Kidney epithelial cell (primary cell): ENCODE data around the gene CGB7. TPM values are rescaled to one million over a fixed set of nuclear protein-coding genes. Genes with fewer than 3 reads are reported as not detected.
A peak's percentile ranks its signal among the peaks of the same experiment; 100 is the strongest.
"Not testable (repeated sequence)": the region's sequence is repeated elsewhere in the genome, so short reads cannot be mapped to it uniquely, and the experiment has no call there.

Source experiments
- DNase-seq: peaks from one replicate; pipeline ENCODE4 v3.0.0-alpha.2; 2010; ENCODE audit warnings: low read depth
- H3K27me3 ChIP-seq: 2 replicates; pipeline ENCODE4 v1.6.0; 2011; ENCODE audit warnings: low read length; ENCODE audit not compliant: control insufficient read depth, insufficient read depth
- H3K36me3 ChIP-seq: 2 replicates; pipeline ENCODE4 v1.5.1; 2011; ENCODE audit warnings: low read length; ENCODE audit not compliant: control insufficient read depth, insufficient read depth
- H3K4me3 ChIP-seq: 2 replicates; pipeline ENCODE4 v1.5.1; 2011; ENCODE audit warnings: low read depth, mild to moderate bottlenecking, control low read depth, low read length
- total RNA-seq: library from RNA; depleted of rRNA; stranded (reverse); fragments of >200 nt; gene quantifications from 2 replicates; pipeline ENCODE4 v1.2.3, GENCODE V29; 2015
- TF ChIP-seq, protein P1 (sequence below): IDR thresholded peaks from 2 replicates; pipeline ENCODE4 v1.5.1; 2011; ENCODE audit warnings: mild to moderate bottlenecking, moderate library complexity, low read length, control low read depth, inconsistent platforms; ENCODE audit not compliant: insufficient read depth, poor library complexity, severe bottlenecking

CGB7 gene
- total RNA-seq, 1 donor from 2014 or later = 5.5 TPM

GRCh38 chr19:49020931-49021895 is 36.3 kb downstream of the CGB7 start:
- no peak overlapping the region for H3K4me3 ChIP-seq
- DNase-seq = no peak
- TF ChIP-seq, protein P1, sequence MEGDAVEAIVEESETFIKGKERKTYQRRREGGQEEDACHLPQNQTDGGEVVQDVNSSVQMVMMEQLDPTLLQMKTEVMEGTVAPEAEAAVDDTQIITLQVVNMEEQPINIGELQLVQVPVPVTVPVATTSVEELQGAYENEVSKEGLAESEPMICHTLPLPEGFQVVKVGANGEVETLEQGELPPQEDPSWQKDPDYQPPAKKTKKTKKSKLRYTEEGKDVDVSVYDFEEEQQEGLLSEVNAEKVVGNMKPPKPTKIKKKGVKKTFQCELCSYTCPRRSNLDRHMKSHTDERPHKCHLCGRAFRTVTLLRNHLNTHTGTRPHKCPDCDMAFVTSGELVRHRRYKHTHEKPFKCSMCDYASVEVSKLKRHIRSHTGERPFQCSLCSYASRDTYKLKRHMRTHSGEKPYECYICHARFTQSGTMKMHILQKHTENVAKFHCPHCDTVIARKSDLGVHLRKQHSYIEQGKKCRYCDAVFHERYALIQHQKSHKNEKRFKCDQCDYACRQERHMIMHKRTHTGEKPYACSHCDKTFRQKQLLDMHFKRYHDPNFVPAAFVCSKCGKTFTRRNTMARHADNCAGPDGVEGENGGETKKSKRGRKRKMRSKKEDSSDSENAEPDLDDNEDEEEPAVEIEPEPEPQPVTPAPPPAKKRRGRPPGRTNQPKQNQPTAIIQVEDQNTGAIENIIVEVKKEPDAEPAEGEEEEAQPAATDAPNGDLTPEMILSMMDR = no peak
- H3K27me3 ChIP-seq = no peaks in the 10 kb centered on the region
- H3K36me3 ChIP-seq = no peaks in the 10 kb centered on the region

DNA sequence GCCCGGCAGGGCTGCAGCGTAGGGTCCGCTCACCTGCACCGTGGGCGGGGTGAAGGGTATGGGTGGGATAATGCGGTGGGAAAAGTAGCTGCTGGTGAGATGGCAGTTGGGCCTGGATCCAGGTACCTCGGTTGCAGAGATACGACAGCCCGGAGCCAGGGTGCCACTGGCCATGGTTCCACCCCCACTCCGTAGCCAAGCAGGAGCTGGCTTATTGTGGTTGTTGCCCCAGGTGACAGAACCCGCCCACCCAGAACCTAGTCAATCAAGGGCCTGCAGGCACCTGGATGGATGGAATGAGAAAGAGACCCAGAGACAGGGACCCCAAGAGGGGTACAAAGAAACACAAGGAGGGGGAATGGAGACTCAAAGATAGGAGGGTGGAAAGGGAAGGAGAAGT is 37.2 kb downstream of the CGB7 start:
- H3K27me3 ChIP-seq = no peaks in the 10 kb centered on the region
- no peak for DNase-seq
- no peak overlapping the region for H3K4me3 ChIP-seq
- H3K36me3 ChIP-seq = no peaks in the 10 kb centered on the region
- TF ChIP-seq, protein P1 = no peak

- TF ChIP-seq, protein P1 = peak; percentile 31
- peak overlapping the region; percentile 23 for H3K4me3 ChIP-seq
- no peak for DNase-seq
- H3K36me3 ChIP-seq = no peaks in the 10 kb centered on the region
- H3K27me3 ChIP-seq = no peaks in the 10 kb centered on the region
Measured at GRCh38 chr19:49019242-49019932, 38.2 kb downstream of the CGB7 start.

DNA sequence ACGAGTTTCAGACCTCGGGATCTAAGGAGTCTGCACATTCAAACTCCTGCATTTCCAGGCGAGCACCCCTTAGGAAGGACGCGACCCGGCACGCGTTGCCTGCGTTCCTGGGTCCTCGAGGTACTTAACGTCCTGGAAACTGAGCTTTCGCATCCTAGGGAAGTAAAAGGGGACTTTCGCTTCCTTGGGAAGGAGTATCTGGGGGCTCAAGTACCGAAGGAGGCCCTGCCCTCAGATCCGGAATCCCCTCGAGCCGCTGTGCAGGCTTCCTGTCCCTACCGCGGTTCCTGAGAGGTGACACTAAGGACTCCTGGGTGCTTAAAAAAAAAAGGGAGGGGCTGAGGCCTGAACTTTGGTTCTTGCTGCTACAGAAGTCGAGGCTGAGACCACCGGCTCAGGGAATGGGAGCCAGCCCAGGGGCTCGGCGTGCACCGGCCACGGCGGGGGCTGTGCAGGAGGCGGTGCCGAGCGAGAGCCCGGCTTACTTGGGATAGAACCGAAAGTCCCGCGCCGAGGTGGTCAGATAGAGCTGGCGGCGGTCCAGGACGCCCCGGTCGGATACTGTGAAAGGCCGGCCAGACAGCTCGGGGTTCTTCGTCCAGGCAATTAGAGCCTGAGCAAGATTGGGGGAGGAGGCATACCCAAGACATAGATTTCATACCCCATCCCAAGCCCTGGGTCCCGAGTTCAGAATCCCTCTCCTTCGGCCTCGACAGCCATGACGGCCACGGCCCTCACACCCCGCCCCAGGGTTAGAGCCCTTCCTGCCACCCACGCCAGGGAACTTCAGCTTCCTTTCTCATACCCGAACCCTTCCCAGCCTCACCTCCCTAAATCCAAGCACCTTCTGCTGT is 38.9 kb downstream of the CGB7 start:
- H3K4me3 ChIP-seq, H3K36me3 ChIP-seq, H3K27me3 ChIP-seq, DNase-seq: not testable (repeated sequence)

DNA sequence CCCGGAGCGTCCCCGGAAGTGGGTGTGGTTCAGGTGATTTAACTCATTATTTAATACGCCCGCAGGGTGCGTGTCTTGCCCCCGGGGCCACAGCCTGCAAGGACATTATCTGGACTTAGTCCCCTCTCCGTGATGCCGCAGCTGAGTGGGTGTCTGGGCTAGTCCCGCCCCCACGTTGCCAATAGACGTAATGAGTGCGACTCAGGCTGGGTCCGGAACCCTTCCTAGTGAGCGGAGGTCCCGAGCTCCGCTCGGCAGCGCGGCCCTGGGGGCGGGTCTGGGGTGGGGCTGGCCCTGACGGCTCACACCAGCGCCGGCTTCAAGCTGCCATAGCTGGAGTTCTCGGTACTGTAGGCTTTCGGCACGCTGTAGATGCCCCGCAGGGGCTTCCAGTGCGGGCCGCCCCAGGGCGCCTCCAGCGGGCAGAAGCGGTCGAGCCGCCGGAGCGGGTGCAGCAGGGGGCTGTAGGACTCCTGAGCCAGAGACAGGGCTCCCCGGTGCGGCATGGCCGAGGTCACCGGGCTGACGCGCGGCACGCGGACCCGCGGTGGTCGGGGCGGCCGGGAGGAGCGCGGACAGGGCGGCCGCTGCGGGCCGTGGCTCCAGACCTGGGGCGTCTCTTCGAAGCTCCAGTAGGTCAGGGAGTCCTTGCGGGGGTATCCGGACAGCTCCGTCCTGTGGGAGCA is 39.7 kb downstream of the CGB7 start:
- DNase-seq = no peak

More for the DNA sequence above, 39.7 kb downstream of the CGB7 start:
- Histone ChIP-seq H3K27me3 (no peaks in the 10 kb centered on the region), H3K4me3 (peak overlapping the region; percentile 28), H3K36me3 (no peaks in the 10 kb centered on the region)
- TF ChIP-seq, protein P1 = peak; percentile 71
